ENCODE results near the gene WFDC10B. TPM values are rescaled to one million over a fixed set of nuclear protein-coding genes. Genes with fewer than 3 reads are reported as not detected.

WFDC10B gene
- polyA plus RNA-seq (2012; rRNA removed), result not detected in 2 replicates
- not detected in 2 replicates for polyA plus RNA-seq (2012; cell fraction: cytosol; rRNA removed)
- 0.17 TPM in 1 of 2 replicates, not detected in the other for polyA plus RNA-seq (2012; cell fraction: nucleus; rRNA removed)

- WGBS (ENCODE audit: low lambda C conversion rate), result 31% methylated on average over 1 of the region's 1 CpG
- no peak for DNase-seq
- Histone ChIP-seq H3K79me2 (ENCODE audit: insufficient read depth) (no peaks in the 10 kb centered on the region), H3K9me2 (no peaks in the 10 kb centered on the region), H3F3A (replicated peaks; ENCODE audit: insufficient read depth) (no peaks in the 10 kb centered on the region), H4K20me1 (ENCODE audit: insufficient read depth) (no peaks in the 10 kb centered on the region), H3K4me2 (no peak within 1 kb of the TSS), H3K4me1 (ENCODE audit: control insufficient read depth in 1 of 2, insufficient read depth in 2 of 2, low read depth in 1 of 2, low read length in 1 of 2) (no peaks in the 10 kb centered on the region), H3K27ac (ENCODE audit: low read depth in 2 of 2, low read length in 1 of 2) (no peak within 1 kb of the TSS), H2AFZ (ENCODE audit: low read depth) (no peak within 1 kb of the TSS), H3K36me3 (replicated peaks in 1 of 2; ENCODE audit: control insufficient read depth in 1 of 2, insufficient read depth in 2 of 2, low read length in 1 of 2) (no peaks in the 10 kb centered on the region), H3K27me3 (ENCODE audit: insufficient read depth) (no peaks in the 10 kb centered on the region), H3K9ac (no peak within 1 kb of the TSS), H3K9me3 (no peaks in the 10 kb centered on the region), H3K4me3 (ENCODE audit: low read depth in 2 of 2, low read length in 1 of 2) (no peak within 1 kb of the TSS)
- TF ChIP-seq, protein P1, sequence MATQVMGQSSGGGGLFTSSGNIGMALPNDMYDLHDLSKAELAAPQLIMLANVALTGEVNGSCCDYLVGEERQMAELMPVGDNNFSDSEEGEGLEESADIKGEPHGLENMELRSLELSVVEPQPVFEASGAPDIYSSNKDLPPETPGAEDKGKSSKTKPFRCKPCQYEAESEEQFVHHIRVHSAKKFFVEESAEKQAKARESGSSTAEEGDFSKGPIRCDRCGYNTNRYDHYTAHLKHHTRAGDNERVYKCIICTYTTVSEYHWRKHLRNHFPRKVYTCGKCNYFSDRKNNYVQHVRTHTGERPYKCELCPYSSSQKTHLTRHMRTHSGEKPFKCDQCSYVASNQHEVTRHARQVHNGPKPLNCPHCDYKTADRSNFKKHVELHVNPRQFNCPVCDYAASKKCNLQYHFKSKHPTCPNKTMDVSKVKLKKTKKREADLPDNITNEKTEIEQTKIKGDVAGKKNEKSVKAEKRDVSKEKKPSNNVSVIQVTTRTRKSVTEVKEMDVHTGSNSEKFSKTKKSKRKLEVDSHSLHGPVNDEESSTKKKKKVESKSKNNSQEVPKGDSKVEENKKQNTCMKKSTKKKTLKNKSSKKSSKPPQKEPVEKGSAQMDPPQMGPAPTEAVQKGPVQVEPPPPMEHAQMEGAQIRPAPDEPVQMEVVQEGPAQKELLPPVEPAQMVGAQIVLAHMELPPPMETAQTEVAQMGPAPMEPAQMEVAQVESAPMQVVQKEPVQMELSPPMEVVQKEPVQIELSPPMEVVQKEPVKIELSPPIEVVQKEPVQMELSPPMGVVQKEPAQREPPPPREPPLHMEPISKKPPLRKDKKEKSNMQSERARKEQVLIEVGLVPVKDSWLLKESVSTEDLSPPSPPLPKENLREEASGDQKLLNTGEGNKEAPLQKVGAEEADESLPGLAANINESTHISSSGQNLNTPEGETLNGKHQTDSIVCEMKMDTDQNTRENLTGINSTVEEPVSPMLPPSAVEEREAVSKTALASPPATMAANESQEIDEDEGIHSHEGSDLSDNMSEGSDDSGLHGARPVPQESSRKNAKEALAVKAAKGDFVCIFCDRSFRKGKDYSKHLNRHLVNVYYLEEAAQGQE (IDR thresholded peaks at IDR 0.05; ENCODE audit: low read depth, low read length), result no peak
- ChIA-PET POLR2A (no interaction called here), CTCF (interaction anchor here (1.7 kb wide), 1 partner anchor 66 kb away, joined by 6 read pairs; no protein-coding TSS in a partner anchor)
These were observed at the start of gene WFDC10B for GRCh38 chr20:45704969-45705637. WFDC10B (minus strand) TSS chr20:45705019; CDS start chr20:45685992, 19,027 bp downstream.

DNA sequence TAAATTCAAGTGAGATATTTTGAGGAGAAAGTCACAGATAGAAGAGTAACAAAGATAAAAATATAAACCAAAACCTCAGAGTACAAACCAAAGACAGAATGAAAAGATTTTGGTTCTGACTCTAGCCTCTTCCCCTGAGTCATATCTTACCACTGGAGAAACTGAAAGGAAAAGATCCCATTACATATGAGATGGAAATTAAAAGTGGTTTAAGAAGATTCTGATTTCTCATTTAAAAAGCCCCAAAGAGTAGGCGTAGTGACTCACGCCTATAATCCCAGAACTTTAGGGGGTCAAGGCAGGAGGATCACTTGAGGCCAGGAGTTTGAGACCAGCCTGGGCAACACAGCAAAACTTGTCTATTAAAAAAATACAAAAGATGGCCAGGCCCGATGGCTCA lies 47.9 kb upstream of the WFDC10B start:
- Histone ChIP-seq H3K4me1 (ENCODE audit: control insufficient read depth in 1 of 2, insufficient read depth in 2 of 2, low read depth in 1 of 2, low read length in 1 of 2) (no peaks in the 10 kb centered on the region), H3K36me3 (replicated peaks in 1 of 2; ENCODE audit: control insufficient read depth in 1 of 2, insufficient read depth in 2 of 2, low read length in 1 of 2) (no peaks in the 10 kb centered on the region), H3K9me3 (no peaks in the 10 kb centered on the region), H3K27me3 (ENCODE audit: insufficient read depth) (no peaks in the 10 kb centered on the region; the same call in 1 of the 2 replicates), H3K9ac (no peak overlapping the region), H2AFZ (ENCODE audit: low read depth) (no peak overlapping the region), H3K9me2 (no peaks in the 10 kb centered on the region), H3K79me2 (ENCODE audit: insufficient read depth) (no peaks in the 10 kb centered on the region), H3K27ac (ENCODE audit: low read depth in 2 of 2, low read length in 1 of 2) (no peak overlapping the region), H4K20me1 (ENCODE audit: insufficient read depth) (no peaks in the 10 kb centered on the region), H3F3A (replicated peaks; ENCODE audit: insufficient read depth) (no peaks in the 10 kb centered on the region), H3K4me2 (no peak overlapping the region), H3K4me3 (ENCODE audit: low read depth in 2 of 2, low read length in 1 of 2) (no peak overlapping the region)
- TF ChIP-seq RCOR1 (IDR thresholded peaks at IDR 0.05; ENCODE audit: low read length) (no peak), SMC3 (IDR thresholded peaks at IDR 0.05; ENCODE audit: low read depth, low read length) (no peak), ELF1 (IDR thresholded peaks at IDR 0.05) (no peak), SIN3A (IDR thresholded peaks at IDR 0.05; ENCODE audit: borderline replicate concordance, low read depth, low read length) (no peak), CHD2 (IDR thresholded peaks at IDR 0.05; ENCODE audit: low read length, partially characterized antibody) (no peak), TCF12 (IDR thresholded peaks at IDR 0.05) (no peak), JUND (IDR thresholded peaks at IDR 0.05) (no peak), CTCF (IDR thresholded peaks at IDR 0.05) (no peak)
- CTCF ChIA-PET, result interaction anchor here (0.6 kb wide), 1 partner anchor 302 kb away, joined by 3 read pairs; no protein-coding TSS in a partner anchor
- 30% methylated on average over 3 of the region's 3 CpGs for WGBS (ENCODE audit: low lambda C conversion rate)
- no peak for DNase-seq
- POLR2A ChIA-PET, result no interaction called here
